Keratinocyte (primary cell): ENCODE results near the gene LHPP.

Experiments
- EZH2 ChIP-seq: IDR thresholded peaks from one replicate; pipeline ENCODE4 v1.6.1; 2012; ENCODE audit warnings: inconsistent platforms, mild to moderate bottlenecking, low read length, moderate library complexity
- TF ChIP-seq, protein P1 (sequence below), 3 experiments: IDR thresholded peaks in 1 of 3; conservative IDR thresholded peaks in 1 of 3; optimal IDR thresholded peaks in 1 of 3; 2 replicates in 2 of 3; 3 replicates in 1 of 3; pipeline versions ENCODE3 to v1.5.1; 2011; ENCODE audit warnings: low read length in 3 of 3, mild to moderate bottlenecking in 3 of 3, moderate library complexity in 2 of 3, control low read depth in 1 of 3, inconsistent platforms in 1 of 3; ENCODE audit not compliant: insufficient read depth in 2 of 3; ENCODE audit errors: extremely low read depth in 1 of 3

- TF ChIP-seq, protein P1, sequence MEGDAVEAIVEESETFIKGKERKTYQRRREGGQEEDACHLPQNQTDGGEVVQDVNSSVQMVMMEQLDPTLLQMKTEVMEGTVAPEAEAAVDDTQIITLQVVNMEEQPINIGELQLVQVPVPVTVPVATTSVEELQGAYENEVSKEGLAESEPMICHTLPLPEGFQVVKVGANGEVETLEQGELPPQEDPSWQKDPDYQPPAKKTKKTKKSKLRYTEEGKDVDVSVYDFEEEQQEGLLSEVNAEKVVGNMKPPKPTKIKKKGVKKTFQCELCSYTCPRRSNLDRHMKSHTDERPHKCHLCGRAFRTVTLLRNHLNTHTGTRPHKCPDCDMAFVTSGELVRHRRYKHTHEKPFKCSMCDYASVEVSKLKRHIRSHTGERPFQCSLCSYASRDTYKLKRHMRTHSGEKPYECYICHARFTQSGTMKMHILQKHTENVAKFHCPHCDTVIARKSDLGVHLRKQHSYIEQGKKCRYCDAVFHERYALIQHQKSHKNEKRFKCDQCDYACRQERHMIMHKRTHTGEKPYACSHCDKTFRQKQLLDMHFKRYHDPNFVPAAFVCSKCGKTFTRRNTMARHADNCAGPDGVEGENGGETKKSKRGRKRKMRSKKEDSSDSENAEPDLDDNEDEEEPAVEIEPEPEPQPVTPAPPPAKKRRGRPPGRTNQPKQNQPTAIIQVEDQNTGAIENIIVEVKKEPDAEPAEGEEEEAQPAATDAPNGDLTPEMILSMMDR (optimal IDR thresholded peaks at IDR 0.05 in 1 of 3, IDR thresholded peaks at IDR 0.05 in 1 of 3, conservative IDR thresholded peaks at IDR 0.05 in 1 of 3; ENCODE audit: extremely low read depth in 1 of 3, insufficient read depth in 2 of 3, low read length in 3 of 3) = no peak
- TF ChIP-seq EZH2 = no peak
Measured at GRCh38 chr10:124607693-124608092, 146.1 kb downstream of the LHPP start.
